ENCODE results near the gene FBXO45. TPM values are rescaled to one million over a fixed set of nuclear protein-coding genes. Genes with fewer than 3 reads are reported as not detected.

FBXO45 gene
- polyA plus RNA-seq, 2 of the 4 experiments (the other 2 are of a cell fraction) = 6.8 to 19.4 TPM

GRCh38 chr3:196555295-196555694, 13.2 kb upstream of the FBXO45 start:
- Histone ChIP-seq H3K9me3 (peaks cover 1% of the 10 kb centered on the region; the same call in 1 of the 3 replicates), H3K27ac (no peak overlapping the region), H3K4me2 (no peak overlapping the region), H3K4me1 (no peaks in the 10 kb centered on the region), H3K4me3 (no peak overlapping the region)
- FAIRE-seq (no peak), ATAC-seq (no peak), DNase-seq (ENCODE audit: low read depth in 1 of 2, low spot score in 1 of 2) (no peak)
- TF ChIP-seq FOSL2 (IDR thresholded peaks at IDR 0.05) (no peak), FOSL2 (CRISPR knock-in tag; IDR thresholded peaks at IDR 0.05) (no peak), EP300 (IDR thresholded peaks at IDR 0.05) (no peak), NPAS2 (CRISPR knock-in tag; IDR thresholded peaks at IDR 0.05; ENCODE audit: borderline replicate concordance) (no peak), FOSB (CRISPR knock-in tag; IDR thresholded peaks at IDR 0.05) (no peak), FOXS1 (CRISPR knock-in tag; IDR thresholded peaks at IDR 0.05) (no peak)
- WGBS (ENCODE audit: missing lambda C conversion rate) = 92% methylated on average over 3 of the region's 3 CpGs
- ChIA-PET CTCF (interaction anchor here (0.6 to 3.7 kb wide), 4 partner anchors 12 to 29 kb away, joined by 4 to 18 read pairs (median 6); partner anchors contain the start of genes FBXO45 and WDR53), POLR2A (no interaction called here)

- H3K4me2 ChIP-seq = no peak overlapping the region
- H3K9me3 ChIP-seq = no peaks in the 10 kb centered on the region
- ChIA-PET CTCF (interaction anchor here (0.6 kb wide), 1 partner anchor 71 kb away, joined by 3 read pairs; no protein-coding TSS in a partner anchor), POLR2A (no interaction called here)
- FAIRE-seq = no peak
- H3K27ac ChIP-seq = no peak overlapping the region
- no peak overlapping the region for H3K4me3 ChIP-seq
- H3K4me1 ChIP-seq = no peaks in the 10 kb centered on the region
- DNase-seq (ENCODE audit: low read depth in 1 of 2, low spot score in 1 of 2) = no peak
- no peak for ATAC-seq
- WGBS (ENCODE audit: missing lambda C conversion rate) = 88% methylated on average over 5 of the region's 5 CpGs
- no peak for TF ChIP-seq EHF (CRISPR knock-in tag; IDR thresholded peaks at IDR 0.05)
- TF ChIP-seq PHF8 (IDR thresholded peaks at IDR 0.05; ENCODE audit: borderline replicate concordance, low read depth) = no peak
- no peak for TF ChIP-seq CHD2 (IDR thresholded peaks at IDR 0.05; ENCODE audit: low read length, partially characterized antibody)
- no peak for TF ChIP-seq FOXS1 (CRISPR knock-in tag; IDR thresholded peaks at IDR 0.05)
- no peak for TF ChIP-seq KDM1A (IDR thresholded peaks at IDR 0.05; ENCODE audit: low read depth)
- TF ChIP-seq TP53 (CRISPR knock-in tag; IDR thresholded peaks at IDR 0.05) = no peak
- no peak for TF ChIP-seq PBX3 (IDR thresholded peaks at IDR 0.05)
- no peak for TF ChIP-seq EHMT2 (IDR thresholded peaks at IDR 0.05; ENCODE audit: low read depth)
- no peak for TF ChIP-seq KDM5A (IDR thresholded peaks at IDR 0.05)
- no peak for TF ChIP-seq NFE2L2 (conservative IDR thresholded peaks at IDR 0.05; ENCODE audit: low read length)
- TF ChIP-seq ZC3H11A (IDR thresholded peaks at IDR 0.05) = no peak
- TF ChIP-seq ZFP36 (IDR thresholded peaks at IDR 0.05; ENCODE audit: borderline replicate concordance, partially characterized antibody) = no peak
- no peak for TF ChIP-seq CBX8 (IDR thresholded peaks at IDR 0.05)
- TF ChIP-seq FOSB (CRISPR knock-in tag; IDR thresholded peaks at IDR 0.05) = no peak
- no peak for TF ChIP-seq HMGXB4 (CRISPR knock-in tag; IDR thresholded peaks at IDR 0.05; ENCODE audit: borderline replicate concordance)
- TF ChIP-seq MAFK (IDR thresholded peaks at IDR 0.05; ENCODE audit: partially characterized antibody) = no peak
- no peak for TF ChIP-seq MAZ (IDR thresholded peaks at IDR 0.05; ENCODE audit: borderline replicate concordance, low read depth, low read length)
- TF ChIP-seq CBX2 (IDR thresholded peaks at IDR 0.05; ENCODE audit: borderline replicate concordance, low read depth) = no peak
Observed at GRCh38 chr3:196557236-196557635, 11.2 kb upstream of the FBXO45 start.

- FAIRE-seq (no peak), DNase-seq (ENCODE audit: low read depth in 1 of 2, low spot score in 1 of 2) (no peak), ATAC-seq (no peak)
- Histone ChIP-seq H3K4me1 (peaks cover 5% of the 10 kb centered on the region; the same call in 2 of the 3 replicates), H3K4me2 (no peak overlapping the region), H3K9me3 (no peaks in the 10 kb centered on the region), H3K27ac (no peak overlapping the region), H3K4me3 (no peak overlapping the region)
- POLR2A ChIA-PET = no interaction called here
- CTCF ChIA-PET = no interaction called here
- no peak for TF ChIP-seq ZC3H11A (IDR thresholded peaks at IDR 0.05)
- TF ChIP-seq POLR2AphosphoS2 (conservative IDR thresholded peaks at IDR 0.05; ENCODE audit: low read length) = no peak
- TF ChIP-seq MAFK (IDR thresholded peaks at IDR 0.05; ENCODE audit: partially characterized antibody) = no peak
- no peak for TF ChIP-seq FOSL2 (IDR thresholded peaks at IDR 0.05)
- TF ChIP-seq FOSL2 (CRISPR knock-in tag; IDR thresholded peaks at IDR 0.05) = no peak
- no peak for TF ChIP-seq CEBPB (IDR thresholded peaks at IDR 0.05)
Observed at GRCh38 chr3:196558476-196558875, 10.0 kb upstream of the FBXO45 start.

Data from A549 (cell line).